ENCODE measurements around the gene CYP1A1. TPM values are rescaled to one million over a fixed set of nuclear protein-coding genes. Genes with fewer than 3 reads are reported as not detected.

The CYP1A1 gene
- total RNA-seq, 1 donor from 2014 or later: 0.91 TPM

Other genes starting within 250 kb of the CYP1A1 start
- gene ARID3B, start 184.3 kb downstream of the CYP1A1 start, total RNA-seq: 11.9 and 18.5 TPM in 2 replicates
- gene CLK3, start 109.7 kb downstream of the CYP1A1 start, total RNA-seq: 57.4 and 65.8 TPM in 2 replicates
- gene EDC3, start 29.5 kb downstream of the CYP1A1 start, total RNA-seq: 44.1 and 47.6 TPM in 2 replicates
- not detected in 2 replicates for gene CYP1A2, start 23.3 kb upstream of the CYP1A1 start, total RNA-seq
- gene CSK, start 56.6 kb upstream of the CYP1A1 start, total RNA-seq: 45.4 and 49.8 TPM in 2 replicates
- 0.32 TPM in 1 of 2 replicates, not detected in the other for gene LMAN1L, start 87.3 kb upstream of the CYP1A1 start, total RNA-seq
- gene CPLX3, start 101.1 kb upstream of the CYP1A1 start, total RNA-seq: not detected in 2 replicates
- 14.2 and 15.6 TPM in 2 replicates for gene ULK3, start 117.6 kb upstream of the CYP1A1 start, total RNA-seq
- 56.4 and 58.7 TPM in 2 replicates for gene SCAMP2, start 147.8 kb upstream of the CYP1A1 start, total RNA-seq
- 25.9 and 29.2 TPM in 2 replicates for gene MPI, start 164.5 kb upstream of the CYP1A1 start, total RNA-seq
- 86.4 and 97.1 TPM in 2 replicates for gene FAM219B, start 181.3 kb upstream of the CYP1A1 start, total RNA-seq
- gene COX5A, start 212.5 kb upstream of the CYP1A1 start, total RNA-seq: 192 and 207 TPM in 2 replicates
- 4.1 and 4.7 TPM in 2 replicates for gene RPP25, start 231.2 kb upstream of the CYP1A1 start, total RNA-seq